Measurements from ENCODE around the gene GRIN2A.

GRIN2A gene

GRCh38 chr16:10128397-10129258 is 53.6 kb downstream of the GRIN2A start:
- no peak for DNase-seq

- no peak for DNase-seq
Observed at GRCh38 chr16:10126686-10127085, 55.5 kb downstream of the GRIN2A start.

GRCh38 chr16:10123141-10123540 is 59.1 kb downstream of the GRIN2A start:
- no peak for DNase-seq

- no peak for DNase-seq
Observed at GRCh38 chr16:10122546-10122945, 59.7 kb downstream of the GRIN2A start.

- no peak for DNase-seq
Observed at GRCh38 chr16:10121897-10122425, 60.3 kb downstream of the GRIN2A start.

- DNase-seq: no peak
Observed at GRCh38 chr16:10121491-10121890, 60.7 kb downstream of the GRIN2A start.

GRCh38 chr16:10120953-10121352 is 61.3 kb downstream of the GRIN2A start:
- DNase-seq: no peak

GRCh38 chr16:10114409-10114808 is 67.8 kb downstream of the GRIN2A start:
- no peak for DNase-seq

GRCh38 chr16:10113248-10113647 is 69.0 kb downstream of the GRIN2A start:
- no peak for DNase-seq

GRCh38 chr16:10112021-10112420 is 70.2 kb downstream of the GRIN2A start:
- DNase-seq: no peak

- no peak for DNase-seq
Observed at GRCh38 chr16:10111156-10111761, 71.0 kb downstream of the GRIN2A start.

GRCh38 chr16:10110552-10110951 is 71.7 kb downstream of the GRIN2A start:
- no peak for DNase-seq

- no peak for DNase-seq
Observed at GRCh38 chr16:10107081-10107480, 75.1 kb downstream of the GRIN2A start.

- DNase-seq: no peak
Observed at GRCh38 chr16:10103700-10104099, 78.5 kb downstream of the GRIN2A start.

GRCh38 chr16:10103118-10103517 is 79.1 kb downstream of the GRIN2A start:
- DNase-seq: no peak

- DNase-seq: no peak
Observed at GRCh38 chr16:10100829-10101228, 81.4 kb downstream of the GRIN2A start.

- no peak for DNase-seq
Observed at GRCh38 chr16:10098991-10099390, 83.2 kb downstream of the GRIN2A start.

GRCh38 chr16:10097271-10097670 is 85.0 kb downstream of the GRIN2A start:
- DNase-seq: no peak

GRCh38 chr16:10093576-10093975 is 88.7 kb downstream of the GRIN2A start:
- DNase-seq: no peak

GRCh38 chr16:10090816-10091215 is 91.4 kb downstream of the GRIN2A start:
- no peak for DNase-seq

- no peak for DNase-seq
Observed at GRCh38 chr16:10088380-10088793, 93.8 kb downstream of the GRIN2A start.

- no peak for DNase-seq
Observed at GRCh38 chr16:10087151-10087550, 95.1 kb downstream of the GRIN2A start.

GRCh38 chr16:10086620-10087019 is 95.6 kb downstream of the GRIN2A start:
- DNase-seq: no peak
